Kidney (tissue), 14 donors: ENCODE results near the gene P2RX2. TPM values are rescaled to one million over a fixed set of nuclear protein-coding genes. Genes with fewer than 3 reads are reported as not detected.
"Not testable (repeated sequence)": the region's sequence is repeated elsewhere in the genome, so short reads cannot be mapped to it uniquely, and the experiment has no call there.

ENCODE experiments used
- DNase-seq, 5 donors: peaks; one replicate each; pipeline ENCODE4 v3.0.0-alpha.2; 2013 to 2020
- FAIRE-seq: peaks from 2 replicates; lab custom pipeline; 2012; peaks lifted over from hg19 to GRCh38; lab: Jason Lieb, UNC
- H3K27ac ChIP-seq, 2 donors: one replicate each; pipeline ENCODE4 v1.7.0; 2013; ENCODE audit warnings: low read depth in 2 of 2, low read length in 2 of 2, inconsistent platforms in 1 of 2
- H3K27me3 ChIP-seq: one replicate; pipeline ENCODE4 v1.7.1; 2013; ENCODE audit warnings: low read length, inconsistent platforms; ENCODE audit not compliant: control insufficient read depth, insufficient read depth
- H3K36me3 ChIP-seq, 3 donors: one replicate each; pipeline versions ENCODE4 v1.7.0 to v1.7.1; 2013; ENCODE audit warnings: low read length in 3 of 3, control low read depth in 1 of 3, inconsistent platforms in 1 of 3; ENCODE audit not compliant: insufficient read depth in 3 of 3, control insufficient read depth in 2 of 3
- H3K4me1 ChIP-seq, 3 donors: one replicate each; pipeline versions ENCODE4 v1.7.0 to v1.7.1; 2013; ENCODE audit warnings: low read length in 3 of 3, inconsistent platforms in 1 of 3, low read depth in 1 of 3; ENCODE audit not compliant: control insufficient read depth in 2 of 3, insufficient read depth in 2 of 3
- H3K4me3 ChIP-seq, 3 donors: one replicate each; pipeline versions ENCODE4 v1.7.0 to v1.8.1; 2013; ENCODE audit warnings: low read length in 3 of 3, control low read depth in 1 of 3, inconsistent platforms in 1 of 3
- H3K9ac ChIP-seq, 3 donors: one replicate each; pipeline versions ENCODE4 v1.7.0 to v1.7.1; 2013; ENCODE audit warnings: low read length in 3 of 3, control low read depth in 1 of 3, inconsistent platforms in 1 of 3
- H3K9me3 ChIP-seq, 3 donors: one replicate each; pipeline versions ENCODE4 v1.7.0 to v1.7.1; 2013; ENCODE audit warnings: low read length in 3 of 3, control low read depth in 1 of 3, inconsistent platforms in 1 of 3; ENCODE audit not compliant: control insufficient read depth in 2 of 3, insufficient read depth in 1 of 3
- CTCF ChIP-seq: IDR thresholded peaks from 3 replicates; pipeline ENCODE4 v1.5.1; 2012; ENCODE audit warnings: mild to moderate bottlenecking, moderate library complexity, borderline replicate concordance; ENCODE audit not compliant: insufficient read depth; ENCODE audit errors: extremely low read depth
- intact Hi-C: fragments of 100-400 bp; cut with DNase I; formaldehyde crosslinking; loops from one replicate; pipeline ENCODE4 v1.11.1; 2022
- polyA plus RNA-seq: library from polyadenylated mRNA; stranded (reverse); fragments of 350-450 nt; fragmentation: Illumina TruSeq; extraction: RNeasy Lipid Tissue Mini Kit (QIAGEN cat#74804); gene quantifications from one replicate; pipeline ENCODE4 v1.2.3, GENCODE V29; 2014; ENCODE audit warnings: low read depth, low replicate concordance; ENCODE audit not compliant: insufficient read depth
- total RNA-seq: library from RNA; stranded (reverse); fragmentation: NEBNext Ultra II Directional; extraction: Animal tissue kit (Norgen Biotek cat#: 25700); gene quantifications from one replicate; pipeline ENCODE4 v1.2.1, GENCODE V29; 2021
- donor health status: control.
- donor health status: control.
- donor health status: control.
- donor health status: control.
- donor health status: control.
- donor health status: DM: yes; HTN: yes; CAD: no.
- donor health status: Normal renal cell carcinoma (clear cell type).

The P2RX2 gene
- total and polyA plus RNA-seq, 2 donors from 2014 or later: 0.19 to 0.37 TPM

DNA sequence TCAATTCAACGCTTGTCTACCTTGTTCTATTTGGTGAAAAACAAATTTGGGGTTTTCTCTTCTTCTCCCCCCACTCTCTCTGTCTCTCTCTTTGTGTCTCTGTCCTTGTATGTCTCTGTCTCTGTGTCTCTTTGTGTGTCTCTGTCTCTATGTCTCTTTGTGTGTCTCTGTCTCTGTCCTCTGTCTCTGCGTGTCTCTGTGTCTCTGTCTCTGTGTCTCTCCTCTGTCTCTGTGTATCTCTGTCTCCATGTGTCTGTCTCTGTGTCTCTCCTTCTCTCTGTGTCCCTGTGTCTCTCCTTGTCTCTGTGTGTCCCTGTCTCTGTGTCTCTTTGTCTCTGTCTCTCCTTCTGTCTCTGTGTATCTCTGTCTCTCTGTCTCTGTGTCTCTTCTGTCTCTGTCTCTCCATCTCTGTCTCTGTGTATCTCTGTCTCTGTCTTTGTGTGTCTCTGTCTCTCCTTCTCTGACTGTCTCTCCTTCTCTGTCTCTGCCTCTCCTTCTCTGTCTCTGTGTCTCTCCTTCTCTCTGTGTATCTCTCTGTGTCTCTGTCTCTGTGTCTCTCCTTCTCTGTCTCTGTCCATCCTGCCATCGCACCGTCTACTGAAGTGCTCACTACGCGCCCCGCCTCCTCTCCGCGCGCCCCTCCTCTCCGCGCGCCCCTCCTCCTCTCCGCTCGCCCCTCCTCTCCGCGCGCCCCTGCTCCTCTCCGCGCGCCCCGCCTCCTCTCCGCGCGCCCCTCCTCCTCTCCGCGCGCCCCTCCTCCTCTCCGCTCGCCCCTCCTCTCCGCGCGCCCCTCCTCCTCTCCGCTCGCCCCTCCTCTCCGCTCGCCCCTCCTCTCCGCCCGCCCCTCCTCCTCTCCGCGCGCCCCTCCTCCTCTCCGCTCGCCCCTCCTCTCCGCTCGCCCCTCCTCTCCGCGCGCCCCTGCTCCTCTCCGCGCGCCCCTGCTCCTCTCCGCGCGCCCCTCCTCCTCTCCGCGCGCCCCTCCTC, 21.0 kb upstream of the P2RX2 start:
- Histone ChIP-seq H3K36me3 (no peaks in the 10 kb centered on the region), H3K27me3 (peaks cover 4% of the 10 kb centered on the region), H3K9ac (peak overlapping the region in 1 of 3 donors; percentile 89), H3K9me3 (no peaks in the 10 kb centered on the region), H3K4me1 (peaks cover 0 to 25% (median 4%) of the 10 kb centered on the region in 3 donors), H3K4me3 (peak overlapping the region; percentile 18 to 92 (median 57)), H3K27ac (no peak overlapping the region)
- FAIRE-seq (no peak), DNase-seq (peak in 4 of 5 donors; percentile 68 to 85 (median 74))
- no peak for TF ChIP-seq CTCF
- intact Hi-C loops: no loop called here

DNA sequence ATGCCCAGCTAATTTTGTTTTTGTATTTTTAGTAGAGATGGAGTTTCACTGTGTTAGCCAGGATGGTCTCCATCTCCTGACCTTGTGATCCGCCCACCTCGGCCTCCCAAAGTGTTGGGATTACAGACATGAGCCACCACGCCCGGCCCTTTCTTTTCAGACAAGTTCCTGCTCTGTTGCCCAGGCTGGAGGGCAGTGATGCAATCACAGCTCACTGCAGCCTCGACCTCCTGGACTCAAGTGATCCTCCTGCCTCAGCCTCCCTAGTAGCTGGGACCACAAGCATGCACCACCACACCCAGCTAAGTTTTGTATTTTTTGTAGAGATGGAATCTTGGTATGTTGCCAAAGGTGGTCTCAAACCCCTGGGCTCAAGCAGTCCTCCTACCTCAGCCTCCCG, 19.1 kb upstream of the P2RX2 start:
- intact Hi-C loops, FAIRE-seq: not testable (repeated sequence)

DNA sequence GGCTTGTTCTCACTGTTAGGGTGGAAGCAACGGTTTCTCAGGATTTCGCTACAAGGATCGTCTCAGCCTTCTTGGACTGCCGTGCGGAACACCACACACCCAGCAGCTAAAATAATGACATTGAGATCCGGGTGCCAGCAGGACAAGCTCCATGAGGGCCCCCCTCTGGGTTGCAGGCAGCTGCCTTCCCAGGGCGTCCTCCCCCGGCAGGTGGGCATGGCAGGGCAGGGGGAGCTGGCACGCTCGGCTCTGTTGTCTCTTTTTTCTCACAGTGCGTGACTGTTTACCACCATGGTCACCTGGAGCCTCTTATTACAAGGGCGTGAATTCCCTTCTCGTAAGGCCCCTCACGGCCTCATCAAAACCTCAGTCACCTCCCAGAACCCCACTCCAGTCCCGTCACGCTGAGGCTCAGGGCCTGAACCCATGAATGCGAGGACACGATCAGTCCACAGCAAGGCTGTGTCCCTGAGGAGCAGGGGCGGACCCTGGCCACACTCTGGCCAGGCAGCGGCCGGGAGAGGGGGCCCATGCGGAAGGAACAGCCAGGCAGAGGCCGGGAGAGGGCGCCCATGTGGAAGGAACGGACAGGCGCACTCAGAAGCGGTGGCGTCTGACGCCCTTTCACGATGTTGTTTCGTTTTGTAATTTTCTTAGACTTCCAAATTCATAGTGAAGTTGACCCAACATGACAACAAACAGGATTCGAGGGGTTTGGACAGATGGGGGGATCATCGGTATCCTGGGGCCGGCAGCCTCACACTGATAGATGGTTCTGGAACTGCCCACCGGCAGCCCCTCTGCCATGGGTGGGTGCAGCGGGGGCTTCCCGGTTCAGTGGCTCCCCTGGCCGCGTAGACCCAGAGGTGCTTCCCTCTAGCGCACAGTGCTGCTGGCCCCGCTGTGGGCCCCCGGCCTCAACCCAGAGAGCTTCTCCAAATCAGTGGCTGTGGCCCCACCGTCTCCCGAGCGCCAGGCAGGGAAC, 18.2 kb upstream of the P2RX2 start:
- FAIRE-seq (no peak), DNase-seq (peak; percentile 85 to 93 (median 89))
- peak; percentile 63 for TF ChIP-seq CTCF
- peak overlapping the region in 1 of 2 donors; percentile 53 for H3K27ac ChIP-seq
- peaks cover 4% of the 10 kb centered on the region for H3K27me3 ChIP-seq
- H3K4me3 ChIP-seq: peak overlapping the region; percentile 31 to 68 (median 51)
- H3K4me1 ChIP-seq: peaks cover 0 to 30% (median 4%) of the 10 kb centered on the region in 3 donors
- H3K36me3 ChIP-seq: no peaks in the 10 kb centered on the region
- intact Hi-C loops: no loop called here
- no peaks in the 10 kb centered on the region for H3K9me3 ChIP-seq
- H3K9ac ChIP-seq: peak overlapping the region in 2 of 3 donors; percentile 36 to 71

More for the DNA sequence above, 19.1 kb upstream of the P2RX2 start:
- H3K27me3 ChIP-seq, H3K9ac ChIP-seq, H3K9me3 ChIP-seq, H3K4me3 ChIP-seq, DNase-seq, H3K27ac ChIP-seq, H3K36me3 ChIP-seq: not testable (repeated sequence)
- peaks cover 0 to 28% (median 4%) of the 10 kb centered on the region in 3 donors for H3K4me1 ChIP-seq
